NK-92 treated with Interleukin-12 subunit alpha and Interleukin-12 subunit beta, amount 100 ng/mL, for 24 hours (cell line): Measurements from ENCODE around the gene FLG2.
A peak's percentile ranks its signal among the peaks of the same experiment; 100 is the strongest.

Experiments
- DNase-seq: peaks from one replicate; lab custom pipeline; 2025; lab: John Stamatoyannopoulos, UW

FLG2 gene

DNA sequence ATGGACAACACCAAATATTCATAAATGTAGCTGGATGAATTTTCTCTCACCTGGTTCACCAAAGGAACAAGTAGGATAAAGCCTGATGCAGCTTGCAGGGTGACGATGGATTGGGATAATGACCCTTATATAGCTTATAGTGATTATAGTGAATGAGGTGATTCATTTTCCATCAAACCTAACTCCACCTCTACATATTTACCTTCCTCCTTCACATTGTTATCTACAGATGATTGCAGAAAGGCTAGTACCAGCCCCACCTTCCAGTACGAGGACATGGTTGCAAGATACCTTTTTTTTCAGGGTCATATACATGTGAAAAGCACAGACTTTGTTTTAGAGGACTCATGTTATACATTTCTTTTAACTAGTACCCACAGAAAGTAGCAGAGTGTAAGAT, at the start of gene FLG2:
Gene FLG2, minus strand, starts transcription at position 101 of the 400 bp plus-strand sequence. CDS start 1,122 bp downstream, outside the sequence.
- no peak for DNase-seq

DNA sequence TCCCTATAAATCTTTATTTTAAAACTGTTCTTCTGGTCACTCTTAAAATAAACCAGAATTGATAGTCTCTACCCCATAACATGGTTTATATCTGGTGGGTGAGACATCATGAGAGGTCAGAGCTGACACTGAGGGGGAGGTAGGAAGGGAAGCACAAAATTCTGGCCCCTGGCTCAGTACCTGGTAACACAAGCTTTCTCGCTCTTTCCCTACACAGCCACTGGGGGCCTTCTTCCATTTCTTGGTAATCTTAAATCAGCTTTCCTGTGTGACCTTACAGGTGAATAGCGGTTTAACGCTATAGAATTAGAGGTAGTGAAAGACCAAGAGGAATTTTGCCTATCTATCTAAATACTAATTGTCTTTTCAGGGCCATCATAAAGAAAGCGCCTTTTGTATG, 48.9 kb upstream of the FLG2 start:
- DNase-seq, result no peak

DNA sequence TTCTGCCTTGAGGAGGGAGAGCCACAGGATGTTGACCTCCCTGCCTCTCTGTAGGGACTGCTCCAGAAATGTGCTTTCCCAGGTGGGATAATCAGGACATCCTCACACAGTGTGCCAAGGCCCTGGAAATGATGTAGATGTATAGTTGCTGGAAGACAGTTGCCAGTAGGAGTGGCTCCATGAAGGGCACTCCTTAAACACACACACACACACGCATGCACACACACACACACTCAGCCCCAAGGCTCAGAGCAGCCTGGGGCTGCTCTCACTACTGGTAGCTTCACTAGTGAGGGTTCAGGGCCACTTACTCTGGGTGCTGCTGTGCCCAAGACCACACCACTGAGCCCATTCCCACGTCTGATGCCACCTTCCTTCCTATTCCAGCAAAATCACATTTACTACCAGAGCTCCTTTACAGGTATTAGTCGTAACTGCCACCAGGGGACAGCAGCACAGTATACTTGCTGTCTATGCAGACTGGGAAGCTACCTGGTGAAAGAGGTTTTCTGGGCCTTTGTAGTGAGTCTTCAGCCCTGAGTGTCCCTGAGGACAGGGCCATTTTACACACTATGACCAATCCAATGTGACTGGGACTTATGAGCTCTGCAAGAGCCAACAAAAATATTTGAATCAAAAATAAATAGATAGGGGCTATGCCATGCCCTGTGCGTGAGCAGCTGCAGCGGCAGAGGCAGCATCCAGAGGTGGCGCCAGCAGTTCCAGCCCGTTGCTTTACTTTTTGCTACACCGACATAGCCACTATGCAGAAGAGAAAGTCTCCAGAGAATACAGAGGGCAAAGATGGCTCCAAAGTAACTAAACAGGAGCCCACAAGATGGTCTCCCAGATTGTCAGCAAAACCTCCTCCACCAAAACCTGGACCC, 39.2 kb upstream of the FLG2 start:
- no peak for DNase-seq

DNA sequence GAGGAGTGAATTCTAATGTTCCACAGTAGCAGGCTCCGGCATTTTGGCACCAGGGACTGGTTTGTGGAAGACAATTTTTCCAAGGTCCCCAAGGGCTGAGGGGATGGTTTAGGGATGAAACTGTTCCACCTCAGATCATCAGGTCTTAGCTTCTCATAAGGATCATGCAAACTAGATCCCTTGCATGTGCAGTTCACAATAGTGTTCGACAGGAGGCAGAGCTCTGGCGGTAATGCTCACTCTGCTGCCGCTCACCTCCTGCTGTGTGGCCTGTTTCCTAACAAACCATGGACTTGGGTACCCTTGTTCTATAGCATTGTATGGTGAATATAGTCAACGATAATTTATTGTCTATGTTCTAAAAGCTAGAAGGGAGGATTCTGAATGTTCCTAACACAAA, 37.7 kb upstream of the FLG2 start:
- no peak for DNase-seq

DNA sequence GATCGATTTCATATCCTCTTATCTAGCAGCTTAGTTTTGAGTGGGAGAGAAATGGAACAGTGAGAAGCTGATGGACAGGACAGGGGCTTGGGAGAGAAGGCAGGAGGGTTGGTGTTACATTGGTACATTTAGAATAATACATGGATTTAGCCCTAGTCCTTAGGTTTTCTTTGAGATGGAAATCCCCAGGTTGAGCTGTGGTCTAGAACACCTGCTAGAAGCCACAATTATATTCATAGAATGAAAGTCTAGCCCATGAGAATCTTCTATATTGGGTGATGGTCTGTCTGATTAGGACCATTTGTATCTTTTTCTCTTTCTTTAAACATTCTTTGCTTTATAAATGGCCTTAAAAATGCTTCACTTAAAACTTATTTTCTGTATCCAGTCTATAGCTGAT, 34.3 kb upstream of the FLG2 start:
- no peak for DNase-seq

DNA sequence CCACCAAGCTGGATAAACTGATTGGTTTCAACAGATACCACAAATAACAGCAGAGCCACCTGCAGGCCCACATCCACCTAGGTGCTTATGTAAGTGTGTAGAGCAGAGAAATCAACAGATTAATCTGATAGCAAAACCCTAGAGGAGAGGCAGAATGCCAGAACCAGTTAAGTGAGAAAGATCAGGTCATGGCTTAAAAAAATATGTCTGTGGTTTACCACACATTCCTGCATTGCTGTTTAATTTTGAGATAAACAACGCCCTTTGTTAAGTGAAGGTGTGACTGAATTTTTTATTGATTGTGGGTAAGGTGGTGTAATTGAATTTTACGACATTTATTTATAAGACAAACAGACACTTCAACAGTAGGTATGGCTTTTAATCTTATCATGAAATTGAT, 33.1 kb upstream of the FLG2 start:
- DNase-seq, result no peak

DNA sequence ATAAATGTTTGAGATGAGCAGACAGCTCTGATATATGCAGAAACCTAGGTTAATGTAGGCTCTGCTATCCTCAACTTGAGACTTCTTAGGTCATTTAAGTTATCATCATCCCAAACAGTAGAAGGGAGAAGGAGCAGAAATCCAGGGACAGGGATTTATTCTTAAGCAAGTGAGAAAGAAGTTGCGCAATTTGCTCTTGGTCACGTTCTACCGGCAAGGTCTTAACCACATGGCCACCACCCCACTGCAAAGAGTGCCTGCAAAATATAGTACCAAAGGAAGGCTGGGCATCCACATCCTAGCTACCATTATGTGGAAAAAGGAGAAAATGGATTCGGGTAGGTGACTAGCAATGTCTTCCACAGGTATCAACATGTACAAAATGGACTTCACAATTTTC, 29.1 kb upstream of the FLG2 start:
- DNase-seq, result no peak

DNA sequence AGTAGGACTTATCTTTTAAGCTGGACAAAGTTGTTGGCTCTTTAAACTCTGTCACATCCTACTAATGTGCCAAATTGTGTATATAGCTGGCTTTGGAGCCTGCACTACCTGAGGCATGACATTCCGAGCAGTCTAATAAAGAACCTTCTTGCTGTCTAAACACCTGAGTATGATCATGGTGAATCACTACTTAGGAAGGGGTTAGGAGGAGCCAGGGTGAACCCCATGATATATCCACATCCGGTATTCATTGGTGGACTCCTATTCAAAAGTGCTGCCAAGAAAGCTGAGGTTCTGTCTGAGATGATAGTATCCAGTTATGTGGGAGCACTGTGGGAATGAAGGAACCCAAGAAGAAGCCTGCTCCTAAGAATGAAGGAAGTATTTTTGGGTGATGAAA, 27.1 kb upstream of the FLG2 start:
- no peak for DNase-seq

DNA sequence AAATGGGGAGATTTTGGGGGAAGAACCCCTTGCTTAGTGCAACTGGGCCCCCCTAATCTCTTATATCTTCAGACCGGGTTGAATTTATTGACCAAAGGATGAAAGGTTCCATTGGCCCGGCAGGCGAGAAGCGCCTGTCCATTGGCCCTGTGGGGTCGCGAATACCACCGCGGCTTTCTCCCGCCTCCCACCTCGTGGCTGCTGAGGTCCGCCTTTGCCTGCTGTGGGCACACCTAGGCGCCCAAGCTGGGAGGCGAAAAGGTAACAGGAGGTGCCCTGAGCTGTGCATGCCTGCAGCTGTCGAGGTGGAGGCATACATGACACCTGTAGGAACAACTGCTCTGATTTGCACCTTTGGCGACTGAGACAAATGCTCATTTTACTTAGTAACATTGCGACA, 21.1 kb upstream of the FLG2 start:
- no peak for DNase-seq

DNA sequence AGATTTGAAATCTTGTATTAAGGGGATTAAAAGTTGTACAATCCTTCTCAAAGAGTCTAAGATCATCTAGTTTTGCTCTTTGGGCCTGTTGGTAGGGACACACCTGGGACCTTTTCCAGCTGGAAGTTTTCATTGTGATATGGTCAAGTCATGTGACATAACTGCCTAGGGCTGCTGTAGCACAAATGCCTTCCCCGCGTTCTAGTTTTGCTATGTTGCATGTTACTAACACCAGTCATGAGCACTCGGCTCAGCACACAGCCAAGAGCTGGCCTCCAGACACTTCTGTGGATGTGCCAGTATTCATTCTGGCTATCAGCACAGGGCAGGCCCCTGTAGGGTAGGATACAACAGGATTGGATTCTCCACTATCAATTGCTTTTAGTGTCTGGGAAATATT, 14.6 kb upstream of the FLG2 start:
- DNase-seq, result no peak

DNA sequence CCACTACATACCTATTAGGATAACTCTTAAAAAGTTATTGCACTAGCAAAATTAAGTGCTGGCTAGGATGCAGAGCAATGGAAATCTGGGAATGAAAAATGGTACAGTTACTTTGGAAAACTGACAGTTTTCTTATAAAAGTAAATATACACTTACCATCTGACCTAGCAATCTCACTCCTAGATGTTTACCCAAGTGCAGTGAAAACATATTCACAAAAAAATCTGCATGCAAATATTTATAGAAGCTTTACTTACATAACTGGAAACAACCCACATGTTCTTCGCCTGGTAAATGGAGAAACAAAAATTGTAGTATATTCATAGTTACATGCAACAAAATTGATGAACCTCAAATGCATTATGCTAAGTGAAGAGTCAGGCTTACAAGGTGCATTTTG, 12.9 kb upstream of the FLG2 start:
- DNase-seq, result no peak

DNA sequence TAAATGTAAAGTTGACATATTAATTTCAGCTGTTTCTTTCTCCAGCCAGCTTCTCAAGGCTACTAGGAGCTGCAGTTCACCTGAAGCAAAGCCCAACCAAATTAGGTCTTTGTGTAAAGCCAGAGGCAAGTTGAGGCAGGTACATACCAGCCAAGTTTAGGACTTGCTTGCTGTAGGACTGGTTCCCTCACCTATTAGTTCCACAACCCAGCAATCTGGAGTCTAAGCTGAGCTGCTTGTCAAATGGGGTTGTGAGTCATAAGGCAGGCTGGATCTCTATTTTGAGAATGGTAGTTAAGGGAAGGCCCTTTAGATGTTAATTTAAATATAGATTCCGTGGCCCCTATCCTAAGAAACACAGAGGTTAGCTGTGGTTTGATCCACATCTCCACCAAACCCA, 7.6 kb upstream of the FLG2 start:
- DNase-seq, result no peak

DNA sequence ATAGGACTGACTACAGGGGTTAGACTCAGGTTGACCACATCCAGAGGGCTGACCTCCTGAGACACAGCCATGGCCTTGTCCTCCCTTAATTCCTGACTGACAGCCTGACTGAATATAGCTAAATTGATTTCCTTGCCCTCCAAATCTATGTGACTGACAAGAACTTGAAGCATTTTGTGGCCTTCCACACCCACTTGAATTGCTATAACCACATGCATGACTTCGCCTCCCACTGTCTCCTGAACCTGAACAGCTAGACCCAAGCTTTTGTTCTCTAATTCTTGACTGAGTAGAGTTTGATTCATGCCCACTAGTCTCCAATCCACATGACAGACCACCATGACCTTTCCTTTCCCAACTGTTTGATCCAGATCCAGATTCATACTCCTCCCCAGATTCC, 3.1 kb downstream of the FLG2 start:
- no peak for DNase-seq

DNA sequence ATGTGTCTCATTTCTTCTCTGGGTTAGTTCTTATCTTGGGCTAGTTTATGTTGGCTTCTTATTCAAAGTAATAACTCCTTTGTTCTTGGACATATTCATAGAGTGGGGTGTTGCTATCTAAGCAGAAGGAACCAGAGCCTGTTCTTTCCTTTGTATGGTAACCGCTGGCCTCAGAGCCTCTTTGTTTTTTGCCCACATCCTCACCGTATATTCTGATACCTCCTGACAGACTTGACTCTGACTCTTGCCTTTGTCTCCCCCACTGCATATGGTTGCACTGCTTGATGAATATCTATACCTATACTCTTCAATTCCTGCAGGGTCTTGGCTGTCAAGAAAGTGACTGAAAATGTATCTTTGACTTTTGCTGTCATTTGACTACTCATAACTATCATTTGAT, 10.2 kb downstream of the FLG2 start:
- DNase-seq, result no peak

DNA sequence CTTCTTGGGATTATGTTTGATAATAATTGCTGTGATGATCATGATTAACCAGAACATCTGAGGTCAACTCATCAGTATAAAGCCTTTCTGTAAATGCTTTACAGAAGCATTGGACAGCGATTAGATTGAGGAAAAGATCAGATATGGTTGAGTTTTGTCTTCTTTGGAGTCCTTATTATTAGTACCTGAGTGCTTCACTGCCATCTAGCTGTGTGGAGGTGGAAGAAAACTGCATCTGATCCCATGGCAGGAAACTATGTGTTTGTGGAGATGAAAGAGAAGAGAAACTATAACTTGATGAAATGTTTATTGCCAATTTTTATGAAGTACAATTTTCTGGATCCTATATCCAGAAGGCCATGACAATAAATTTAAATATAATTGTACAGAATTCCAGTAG, 11.4 kb downstream of the FLG2 start:
- DNase-seq, result no peak

DNA sequence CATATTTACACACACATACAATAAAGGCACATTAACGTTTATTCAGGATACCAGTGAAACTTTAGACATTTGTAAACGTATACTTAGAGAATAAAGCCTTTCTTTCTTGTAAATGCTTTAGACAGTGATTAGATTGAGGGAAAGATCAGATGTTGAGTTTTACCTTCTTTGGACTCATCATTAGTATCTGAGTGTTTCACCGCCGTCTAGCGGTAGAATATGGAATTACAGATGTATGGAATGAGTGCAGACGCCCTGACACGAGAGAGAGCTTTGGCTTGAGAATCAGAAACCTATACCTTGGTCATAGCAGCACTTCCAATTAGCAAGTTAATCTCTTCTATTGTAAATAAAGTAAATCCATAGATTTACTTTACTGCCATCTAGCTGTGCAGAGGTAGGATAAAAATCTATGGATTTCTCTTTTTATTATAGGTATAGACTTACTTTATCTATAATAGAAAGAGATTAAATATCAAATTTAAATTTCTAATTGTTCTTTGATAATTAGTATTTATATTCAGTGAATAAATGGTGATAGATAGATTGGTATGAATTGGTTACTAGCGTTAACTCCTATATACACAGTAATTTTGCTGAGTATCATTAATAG, 12.6 kb downstream of the FLG2 start:
- peak; percentile 8 for DNase-seq

DNA sequence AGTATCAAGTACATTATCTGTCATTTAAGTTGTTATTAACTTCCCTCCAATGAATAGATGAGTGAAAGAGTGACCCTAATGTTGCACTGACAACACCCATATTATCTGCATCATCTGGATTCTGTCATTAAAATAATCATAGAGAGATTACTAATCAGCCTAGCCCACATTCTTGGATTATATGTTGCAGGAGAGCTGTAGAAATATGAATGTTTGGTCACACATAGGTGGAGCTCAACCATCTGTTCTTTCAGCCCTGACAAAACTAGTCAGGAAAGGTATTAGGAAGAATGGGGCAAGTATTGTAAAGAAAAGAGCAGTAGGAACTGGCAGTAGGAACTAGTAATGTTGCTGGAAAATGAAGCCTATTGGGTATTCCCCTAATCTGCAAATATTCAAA, 15.4 kb downstream of the FLG2 start:
- no peak for DNase-seq

DNA sequence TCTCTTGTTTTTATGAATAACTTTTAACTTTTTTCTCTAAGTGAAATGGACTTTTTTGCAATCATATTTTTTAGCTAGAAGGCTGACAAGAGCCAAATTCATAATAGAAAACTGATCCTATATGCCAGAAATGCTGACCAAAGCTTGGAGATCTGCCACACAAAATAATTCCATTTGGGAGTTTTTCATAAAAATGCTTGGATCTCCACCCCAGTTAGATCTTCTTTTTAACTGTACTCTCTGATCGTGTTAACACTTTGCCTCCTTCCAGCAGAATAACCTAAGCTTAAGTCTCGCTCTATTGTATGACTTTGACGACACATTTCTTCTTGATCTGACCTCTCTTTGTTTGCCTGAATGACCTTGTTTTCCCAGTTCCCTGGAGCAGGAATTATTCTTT, 16.8 kb downstream of the FLG2 start:
- DNase-seq, result no peak

DNA sequence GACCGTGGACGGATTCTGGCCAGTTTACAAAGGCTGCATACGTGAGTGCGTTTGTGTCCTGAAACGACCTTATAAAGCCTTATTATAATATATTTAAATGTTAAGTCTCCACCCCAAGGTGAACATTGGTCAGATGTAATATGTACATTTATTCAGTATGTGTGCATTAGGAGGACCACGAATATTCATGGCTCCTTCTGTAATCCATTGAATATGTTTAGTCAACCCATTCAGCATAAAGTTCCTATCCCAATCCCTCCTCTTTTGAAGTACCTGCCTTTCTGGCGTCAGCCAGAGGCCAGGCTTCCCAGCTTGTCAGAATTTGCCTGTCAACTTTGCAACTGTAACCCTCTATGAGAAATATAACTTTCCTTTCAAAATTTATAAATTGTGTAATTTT, 24.4 kb downstream of the FLG2 start:
- no peak for DNase-seq

DNA sequence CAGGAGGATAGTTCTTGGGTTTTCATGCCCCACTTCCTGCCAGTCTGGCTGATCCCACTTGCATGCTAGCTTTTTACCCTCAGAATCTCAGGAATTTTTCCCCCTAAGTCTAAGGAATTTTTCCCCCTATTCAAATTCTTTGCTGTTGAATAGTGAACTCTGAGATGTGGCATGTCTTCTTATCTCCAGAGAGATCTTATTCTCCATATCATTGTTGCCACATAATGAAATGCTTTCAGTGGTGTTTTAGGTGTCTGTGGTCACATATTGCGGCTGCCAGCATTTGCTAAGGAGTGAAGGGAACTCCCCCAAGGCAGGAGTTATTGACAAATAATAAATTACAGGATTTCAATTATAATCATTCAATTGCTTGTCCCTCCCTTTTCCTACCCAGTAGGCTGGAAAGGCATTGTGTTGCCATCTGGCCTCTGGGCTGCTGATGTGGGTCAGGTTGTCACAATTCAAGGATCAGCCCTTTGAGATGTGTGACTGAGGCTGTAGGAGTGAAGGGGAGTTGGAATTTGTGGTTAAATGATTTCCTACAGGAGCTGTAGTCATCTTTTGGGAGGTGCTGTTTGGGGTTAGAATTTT, 30.9 kb downstream of the FLG2 start:
- DNase-seq, result no peak

DNA sequence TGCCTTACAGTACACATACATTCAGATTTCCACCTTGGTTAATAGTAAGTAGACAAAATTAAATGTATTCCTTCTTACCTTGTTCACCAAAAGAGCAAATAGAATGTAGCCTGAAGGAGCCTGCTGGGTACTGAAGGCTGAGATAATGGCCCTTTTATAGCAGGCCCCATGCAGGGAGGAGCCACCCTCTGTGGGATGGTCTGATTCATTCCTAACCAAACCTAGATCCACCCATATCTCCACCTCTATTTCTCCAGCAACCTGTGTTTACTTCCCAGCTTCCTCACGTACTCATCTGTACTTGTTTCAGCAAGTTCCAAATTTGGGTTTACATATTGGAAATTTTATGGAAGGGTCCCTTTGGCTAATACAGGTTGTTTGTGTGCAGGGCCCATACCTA, 34.7 kb downstream of the FLG2 start, which contains the start of gene FLG:
Gene FLG, minus strand, starts transcription at position 129 of the 400 bp plus-strand sequence. CDS start 9,783 bp downstream, outside the sequence.
- no peak for DNase-seq

DNA sequence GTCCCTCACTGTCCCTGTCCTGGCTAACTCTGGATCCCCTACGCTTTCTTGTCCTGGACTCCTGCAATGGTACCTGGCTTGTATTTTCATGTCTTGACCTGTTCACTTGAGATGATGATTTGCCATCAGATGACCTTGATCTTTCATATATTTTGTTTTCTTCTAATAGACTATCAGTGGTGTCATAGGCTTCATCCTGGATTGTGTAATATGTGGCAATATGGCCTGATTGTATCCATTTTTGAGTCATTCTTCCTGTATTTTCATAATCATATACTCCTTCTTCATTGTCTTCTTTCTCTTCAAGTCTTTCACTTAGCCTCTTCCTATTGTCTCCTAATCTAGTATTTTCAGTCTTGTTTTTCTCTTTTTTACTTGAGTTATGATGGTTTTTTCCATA, 45.8 kb downstream of the FLG2 start:
- no peak for DNase-seq

DNA sequence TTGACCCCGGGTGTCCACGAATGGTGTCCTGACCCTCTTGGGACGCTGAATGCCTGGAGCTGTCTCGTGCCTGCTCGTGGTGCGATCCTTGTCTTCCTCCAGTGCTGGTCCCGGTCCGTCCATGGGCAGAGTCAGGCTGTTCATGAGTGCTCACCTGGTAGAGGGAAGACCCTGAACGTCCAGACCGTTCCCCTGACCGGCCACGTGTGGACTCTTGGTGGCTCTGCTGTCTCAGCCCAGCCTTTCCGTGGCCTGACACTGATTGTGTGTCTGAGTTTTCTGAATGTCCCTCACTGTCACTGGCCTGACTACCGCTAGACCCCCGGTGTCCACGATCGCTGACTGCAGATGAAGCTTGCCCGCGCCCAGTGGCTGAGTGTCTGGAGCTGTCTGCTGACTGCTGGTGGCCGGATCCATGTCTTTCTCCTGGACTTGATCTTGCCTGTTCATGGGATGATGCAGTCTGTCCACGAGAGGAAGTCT, 46.4 kb downstream of the FLG2 start:
- DNase-seq, result no peak
